Subcutaneous adipose tissue (tissue), 4 donors: ENCODE measurements around the gene BCL7A. TPM values are rescaled to one million over a fixed set of nuclear protein-coding genes. Genes with fewer than 3 reads are reported as not detected.

Experiments
- total RNA-seq, 4 donors: library from RNA; depleted of rRNA; stranded (reverse); fragments of >200 nt; gene quantifications; one replicate each; pipeline ENCODE4 v1.1.0, GENCODE V29; 2016
- TF ChIP-seq, protein P1 (sequence below): fragments of 450-650 bp; IDR thresholded peaks from one replicate; pipeline ENCODE4 v1.5.1; 2016; ENCODE audit warnings: low read depth, mild to moderate bottlenecking, control low read depth, antibody characterized with exemption, moderate library complexity

Gene BCL7A
- total RNA-seq, result 1 to 10 TPM; 2.1 to 7.3 (median 3.7) TPM

DNA sequence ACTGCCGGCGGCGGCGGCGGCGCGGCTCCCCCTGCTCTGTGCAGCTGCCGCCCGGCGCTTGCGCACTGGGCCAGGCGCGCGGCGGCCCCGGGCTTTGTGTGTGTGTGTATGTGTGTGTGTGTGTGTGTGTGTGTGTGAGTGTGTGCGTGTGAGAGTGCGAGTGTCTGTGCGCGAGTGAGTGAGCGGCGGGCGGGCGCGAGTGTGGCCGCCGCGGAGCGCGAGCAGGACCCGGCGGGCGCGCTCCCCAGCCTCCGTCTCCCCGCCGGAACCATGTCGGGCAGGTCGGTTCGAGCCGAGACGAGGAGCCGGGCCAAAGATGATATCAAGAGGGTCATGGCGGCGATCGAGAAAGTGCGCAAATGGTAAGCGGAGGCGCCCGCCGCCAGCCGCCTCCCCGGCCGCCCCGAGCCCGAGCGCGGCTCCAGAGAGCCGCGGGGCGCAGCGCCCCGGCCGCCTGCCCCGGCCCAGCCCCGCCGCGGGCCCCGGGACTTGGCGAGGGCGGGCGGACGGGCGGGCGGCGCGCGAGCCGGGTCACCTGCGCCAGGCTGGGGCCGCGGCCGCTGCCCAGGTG is at the start of gene BCL7A:
Gene BCL7A, plus strand, starts transcription at position 63 of the 571 bp plus-strand sequence. Its CDS starts 208 bp downstream, at position 271.
- TF ChIP-seq, protein P1, sequence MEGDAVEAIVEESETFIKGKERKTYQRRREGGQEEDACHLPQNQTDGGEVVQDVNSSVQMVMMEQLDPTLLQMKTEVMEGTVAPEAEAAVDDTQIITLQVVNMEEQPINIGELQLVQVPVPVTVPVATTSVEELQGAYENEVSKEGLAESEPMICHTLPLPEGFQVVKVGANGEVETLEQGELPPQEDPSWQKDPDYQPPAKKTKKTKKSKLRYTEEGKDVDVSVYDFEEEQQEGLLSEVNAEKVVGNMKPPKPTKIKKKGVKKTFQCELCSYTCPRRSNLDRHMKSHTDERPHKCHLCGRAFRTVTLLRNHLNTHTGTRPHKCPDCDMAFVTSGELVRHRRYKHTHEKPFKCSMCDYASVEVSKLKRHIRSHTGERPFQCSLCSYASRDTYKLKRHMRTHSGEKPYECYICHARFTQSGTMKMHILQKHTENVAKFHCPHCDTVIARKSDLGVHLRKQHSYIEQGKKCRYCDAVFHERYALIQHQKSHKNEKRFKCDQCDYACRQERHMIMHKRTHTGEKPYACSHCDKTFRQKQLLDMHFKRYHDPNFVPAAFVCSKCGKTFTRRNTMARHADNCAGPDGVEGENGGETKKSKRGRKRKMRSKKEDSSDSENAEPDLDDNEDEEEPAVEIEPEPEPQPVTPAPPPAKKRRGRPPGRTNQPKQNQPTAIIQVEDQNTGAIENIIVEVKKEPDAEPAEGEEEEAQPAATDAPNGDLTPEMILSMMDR, result no peak

DNA sequence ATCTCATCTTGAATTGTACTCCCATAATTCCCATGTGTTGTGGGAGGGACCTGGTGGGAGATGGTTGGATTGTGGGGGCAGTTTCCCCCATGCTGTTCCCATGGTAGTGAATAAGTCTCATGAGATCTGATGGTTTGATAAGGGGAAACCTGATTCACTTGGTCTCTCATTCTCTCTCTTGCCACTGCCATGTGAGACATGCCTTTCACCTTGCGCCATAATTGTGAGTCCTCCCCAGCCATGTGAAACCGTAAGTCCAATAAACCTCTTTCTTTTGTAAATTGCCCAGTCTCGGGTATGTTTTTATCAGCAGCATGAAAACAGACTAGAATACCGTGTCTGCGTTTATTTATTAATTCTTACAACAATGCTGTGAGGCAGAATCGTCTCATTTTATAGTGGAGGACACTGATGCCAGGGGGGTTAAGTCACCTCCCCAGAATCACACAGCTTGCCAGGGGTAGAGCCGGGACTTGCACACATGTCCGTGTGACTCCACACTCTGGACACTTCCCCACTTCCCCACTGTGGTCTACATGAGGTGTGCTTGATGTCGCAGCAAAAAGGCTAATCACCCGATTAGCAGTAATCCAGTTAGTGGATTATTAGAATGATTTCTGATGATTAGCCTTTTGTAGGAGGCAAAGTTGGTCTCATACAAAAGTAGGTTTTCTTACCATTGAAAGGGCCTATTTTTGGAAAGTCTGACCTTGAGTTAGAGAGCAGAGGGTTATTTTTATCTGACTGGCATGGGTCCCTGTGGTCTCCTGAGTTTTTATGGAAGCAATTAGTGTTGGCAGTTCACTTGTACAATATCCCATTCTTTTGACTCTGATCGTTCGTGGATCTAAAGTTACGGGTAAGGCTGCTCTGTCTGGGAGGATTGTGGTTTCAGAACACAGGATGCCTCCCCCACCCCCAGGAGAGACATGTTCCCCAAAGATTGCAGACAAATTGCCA is 47.4 kb upstream of the BCL7A start:
- TF ChIP-seq, protein P1, result no peak

DNA sequence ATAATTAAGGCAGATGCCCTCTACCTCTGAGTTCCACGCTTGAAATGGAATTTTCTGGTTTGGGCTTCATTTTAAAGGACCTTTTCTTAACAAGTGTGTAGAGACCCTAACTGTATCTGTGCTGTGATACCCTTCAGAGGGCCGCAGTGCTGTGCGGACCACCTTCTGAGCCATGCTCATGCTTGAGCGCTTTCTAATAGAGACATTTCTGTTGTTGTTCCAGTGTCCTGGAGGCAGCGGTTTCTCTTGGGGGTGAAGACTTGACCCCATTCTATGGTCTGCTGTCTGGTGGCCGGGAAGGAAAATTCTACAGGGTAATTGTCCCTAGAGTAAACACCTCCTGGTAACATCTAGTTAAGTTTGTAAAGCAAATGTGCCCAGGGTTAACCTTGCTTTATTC is 46.7 kb upstream of the BCL7A start:
- TF ChIP-seq, protein P1, result no peak

DNA sequence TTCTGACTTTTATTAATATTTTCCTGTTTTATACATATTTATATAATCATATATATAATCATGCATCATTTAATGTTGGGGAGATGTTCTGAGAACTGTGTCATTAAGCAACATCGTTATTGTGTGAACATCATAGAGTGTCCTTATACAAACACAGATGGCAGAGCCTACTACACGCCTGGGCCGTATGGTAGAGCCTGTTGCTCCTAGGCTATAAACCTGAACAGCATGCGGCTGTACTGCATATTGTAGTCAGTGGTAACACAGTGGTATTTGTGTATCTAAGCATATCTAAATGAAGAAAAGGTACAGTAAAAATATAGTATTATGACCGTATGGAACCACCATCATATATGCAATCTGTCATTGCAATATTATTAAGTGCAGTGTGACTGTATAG is 44.7 kb upstream of the BCL7A start:
- TF ChIP-seq, protein P1, result no peak

DNA sequence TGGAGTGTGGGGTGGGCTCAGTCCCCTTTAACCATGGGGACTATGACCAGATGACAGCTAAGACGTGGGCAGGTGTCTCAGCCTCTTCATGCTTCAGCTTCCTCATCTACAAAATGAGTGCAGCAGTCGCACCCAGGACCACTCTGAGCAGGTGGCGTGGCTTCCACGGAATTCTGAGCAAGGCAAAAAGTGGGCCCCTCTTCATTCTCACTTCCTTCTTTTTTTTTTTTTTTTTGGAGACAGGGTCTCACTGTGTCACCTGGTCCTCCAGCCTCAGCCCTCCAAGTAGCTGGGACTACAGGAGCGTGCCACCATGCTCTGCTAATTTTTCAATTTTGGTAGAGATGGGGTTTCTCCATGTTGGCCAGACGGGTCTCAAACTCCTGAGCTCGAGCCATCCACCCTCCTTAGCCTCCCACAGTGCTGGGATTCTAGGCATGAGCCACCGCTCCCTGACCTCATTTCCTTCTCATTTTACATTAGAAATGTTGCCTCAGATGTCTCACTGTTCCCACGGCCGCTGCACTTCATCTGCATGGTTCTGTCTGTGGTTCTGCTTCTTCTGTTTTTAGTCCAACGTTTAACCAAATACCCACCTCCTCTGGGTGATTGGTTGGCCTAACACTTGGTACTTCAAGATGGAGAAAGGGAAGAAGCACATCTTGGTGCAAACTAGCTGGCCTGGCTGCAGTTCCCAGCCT is 41.3 kb upstream of the BCL7A start:
- TF ChIP-seq, protein P1, result no peak

DNA sequence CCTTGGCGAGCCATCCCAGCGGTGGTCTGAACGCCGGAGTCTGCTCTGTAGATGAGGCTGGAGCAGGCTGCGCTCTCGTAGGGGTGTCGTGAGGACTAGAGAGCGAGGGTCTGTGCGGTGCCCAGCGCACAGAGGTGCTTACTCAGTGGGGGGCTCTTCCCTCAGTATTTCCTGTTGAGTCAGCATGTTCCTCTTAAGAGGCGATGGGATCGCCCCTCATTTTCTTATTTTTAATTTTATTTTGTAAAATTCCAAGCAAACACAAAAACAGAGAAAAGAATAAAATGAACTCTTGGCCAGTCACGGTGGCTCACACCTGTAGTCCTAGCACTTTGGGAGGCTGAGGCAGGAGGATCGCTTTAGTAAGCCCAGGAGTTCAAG is 40.8 kb upstream of the BCL7A start:
- TF ChIP-seq, protein P1, result no peak

DNA sequence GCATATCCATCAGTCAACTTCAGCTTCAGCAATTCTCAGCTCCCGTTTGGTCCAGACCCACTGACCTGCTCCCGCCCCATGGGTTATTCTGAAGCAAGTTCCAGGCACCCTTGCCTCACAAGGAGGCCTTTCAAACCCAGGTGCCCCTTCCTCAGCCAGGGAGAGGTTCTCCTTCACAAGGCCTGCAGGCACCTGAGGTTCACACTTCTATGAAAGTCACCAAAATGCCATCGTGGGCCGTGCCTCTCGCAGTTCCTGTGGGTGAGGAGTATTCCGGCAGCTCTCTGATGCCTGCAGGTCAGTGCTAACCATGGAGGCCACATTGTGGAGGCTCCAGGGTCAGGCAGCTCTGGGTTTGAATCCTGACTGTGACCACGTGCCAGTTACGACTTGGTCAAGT is 40.2 kb upstream of the BCL7A start:
- TF ChIP-seq, protein P1, result no peak
